NCI-H2171 treated with DMSO at 0.1 percent for 48 hours (cell line): ENCODE measurements around the gene ARHGAP32.
"Not testable (repeated sequence)": the region's sequence is repeated elsewhere in the genome, so short reads cannot be mapped to it uniquely, and the experiment has no call there.

Source experiments
- DNase-seq: peaks from one replicate; lab custom pipeline; 2025; lab: John Stamatoyannopoulos, UW

ARHGAP32 gene

DNA sequence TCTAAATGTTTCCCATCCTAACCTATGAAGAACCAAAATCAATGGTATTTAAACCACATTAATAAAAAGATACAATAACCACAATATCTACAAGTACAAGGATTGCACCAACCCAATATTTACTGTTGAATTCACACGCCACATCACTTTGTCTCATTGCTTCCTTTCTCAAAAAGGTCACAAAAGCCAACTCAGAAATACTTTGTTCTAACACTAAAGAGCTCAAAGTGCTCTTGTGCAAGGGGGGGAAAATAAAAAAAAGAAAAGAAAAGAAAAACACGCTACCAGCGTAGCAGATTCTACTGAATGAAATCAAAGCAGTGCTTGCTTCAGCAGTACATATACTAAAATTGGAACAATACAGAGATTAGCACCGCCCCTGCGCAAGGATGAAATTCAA is 10.5 kb upstream of the ARHGAP32 start:
- no peak for DNase-seq

- no peak for DNase-seq
Observed at GRCh38 chr11:129195682-129196081, 3.6 kb upstream of the ARHGAP32 start.

- no peak for DNase-seq
Observed at GRCh38 chr11:129191649-129192048, 476 bp downstream of the ARHGAP32 start.

- DNase-seq: no peak
Observed at GRCh38 chr11:129190087-129190486, 2.0 kb downstream of the ARHGAP32 start.

DNA sequence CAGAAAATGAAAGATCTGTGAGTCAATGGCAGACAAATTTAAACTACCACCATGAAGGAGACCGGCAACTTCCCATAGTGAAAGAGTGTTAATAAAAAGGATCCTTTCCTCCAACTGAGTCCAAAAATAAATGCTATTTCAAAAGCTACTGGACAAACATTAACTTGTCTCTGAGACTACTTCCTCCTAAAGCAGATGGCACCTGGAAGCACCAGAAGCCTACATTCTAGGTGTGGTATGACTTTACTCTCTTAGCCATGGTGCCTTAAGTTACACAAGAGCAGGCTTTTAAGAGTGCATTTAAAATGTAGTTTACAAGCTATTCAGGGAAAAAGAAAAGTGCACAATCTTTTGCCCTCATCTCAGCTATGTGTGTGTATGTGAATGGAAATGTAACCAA is 2.5 kb downstream of the ARHGAP32 start:
- no peak for DNase-seq

GRCh38 chr11:129185082-129185481 is 7.0 kb downstream of the ARHGAP32 start:
- not testable (repeated sequence) for DNase-seq

DNA sequence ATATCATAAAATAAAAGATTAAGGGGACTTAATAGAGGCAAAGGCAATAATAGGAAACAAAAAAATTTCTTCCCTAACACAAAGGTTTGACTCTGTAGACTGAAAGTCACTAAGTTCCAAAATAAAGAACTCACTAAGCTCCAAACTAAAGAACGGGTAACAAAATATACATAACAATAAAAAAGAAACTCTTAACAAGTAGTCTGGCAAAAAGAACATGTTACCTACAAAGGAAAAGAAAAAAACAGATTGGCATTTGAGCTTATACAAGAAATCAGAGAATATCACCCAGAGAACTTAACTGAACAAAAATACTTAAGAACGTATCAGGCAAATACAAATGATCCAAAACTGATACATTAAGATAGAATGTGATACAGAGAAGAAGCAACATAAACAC is 7.5 kb downstream of the ARHGAP32 start:
- DNase-seq: no peak

- no peak for DNase-seq
Observed at GRCh38 chr11:129167315-129167714, 24.8 kb downstream of the ARHGAP32 start.

GRCh38 chr11:129163714-129164164 is 28.4 kb downstream of the ARHGAP32 start:
- peak; percentile 13 for DNase-seq

DNA sequence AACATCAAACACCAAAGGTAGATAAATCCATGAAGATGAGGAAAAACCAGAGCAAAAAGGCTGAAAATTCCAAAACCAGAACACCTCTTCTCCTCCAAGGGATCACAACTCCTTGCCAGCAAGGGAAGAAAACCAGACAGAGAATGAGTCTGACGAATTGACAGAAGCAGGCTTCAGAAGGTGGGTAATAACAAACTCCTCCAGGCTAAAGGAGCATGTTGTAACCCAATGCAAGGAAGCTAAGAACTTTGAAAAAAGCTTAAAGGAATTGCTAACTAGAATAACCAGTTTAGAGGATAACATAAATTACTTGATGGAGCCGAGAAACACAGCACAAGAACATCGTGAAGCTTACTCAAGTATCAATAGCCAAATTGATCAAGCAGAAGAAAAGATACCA is 35.0 kb downstream of the ARHGAP32 start:
- DNase-seq: not testable (repeated sequence)

DNA sequence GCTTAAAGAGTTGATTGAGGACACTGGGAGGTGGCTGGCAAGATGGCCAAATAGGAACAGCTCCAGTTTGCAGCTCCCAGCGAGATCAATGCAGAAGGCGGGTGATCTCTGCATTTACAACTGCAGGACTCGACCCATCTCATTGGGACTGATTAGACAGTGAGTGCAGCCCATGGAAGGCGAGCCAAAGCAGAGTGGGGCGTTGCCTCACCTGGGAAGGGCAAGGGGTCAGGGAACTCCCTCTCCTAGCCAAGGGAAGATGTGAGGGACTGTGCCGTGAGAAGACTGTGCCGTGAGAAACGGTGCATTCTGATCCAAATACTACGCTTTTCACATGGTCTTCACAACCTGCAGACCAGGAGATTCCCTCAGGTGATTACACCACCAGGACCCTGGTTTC is 36.4 kb downstream of the ARHGAP32 start:
- no peak for DNase-seq

- no peak for DNase-seq
Observed at GRCh38 chr11:129148487-129148886, 43.6 kb downstream of the ARHGAP32 start.

- DNase-seq: no peak
Observed at GRCh38 chr11:129146191-129146590, 45.9 kb downstream of the ARHGAP32 start.

- no peak for DNase-seq
Observed at GRCh38 chr11:129145276-129145675, 46.8 kb downstream of the ARHGAP32 start.

DNA sequence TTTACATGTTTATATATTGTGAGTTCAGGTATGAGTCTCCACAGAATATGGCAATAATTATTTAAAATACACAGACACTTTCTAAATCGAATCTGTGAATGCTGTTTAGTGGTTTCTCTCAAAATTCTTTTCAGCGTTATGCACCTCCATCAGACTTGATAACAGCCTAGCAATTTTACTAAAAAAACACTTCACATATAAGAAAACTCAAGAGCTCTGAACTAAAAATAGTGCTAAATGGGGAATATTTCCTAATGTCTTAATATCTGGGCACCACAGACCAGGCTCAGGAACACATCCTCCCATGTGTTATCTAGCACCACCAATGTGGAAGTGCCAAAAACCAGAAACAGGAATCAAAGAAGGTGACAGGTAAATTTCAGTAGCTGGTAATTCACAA is 47.9 kb downstream of the ARHGAP32 start:
- no peak for DNase-seq

DNA sequence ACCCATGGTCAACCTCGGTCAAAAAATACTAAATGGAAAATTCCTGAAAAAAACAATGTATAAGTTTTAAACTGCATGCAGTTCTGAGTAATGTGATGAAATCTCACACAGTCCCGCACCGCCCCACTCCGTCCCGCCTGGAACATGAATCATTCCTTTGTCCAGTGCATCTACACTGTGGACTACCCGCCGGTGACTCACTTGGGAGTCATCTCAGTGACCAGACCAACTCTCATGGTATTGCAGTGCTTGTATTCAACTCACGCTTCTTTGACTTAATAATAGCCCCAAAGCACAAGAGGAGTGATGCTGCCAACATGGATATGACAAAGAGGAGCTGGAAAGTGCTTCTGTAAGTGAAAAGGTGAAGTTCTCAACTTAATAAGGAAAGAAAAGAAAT is 48.8 kb downstream of the ARHGAP32 start:
- no peak for DNase-seq

- no peak for DNase-seq
Observed at GRCh38 chr11:129141748-129142523, 50.2 kb downstream of the ARHGAP32 start.

DNA sequence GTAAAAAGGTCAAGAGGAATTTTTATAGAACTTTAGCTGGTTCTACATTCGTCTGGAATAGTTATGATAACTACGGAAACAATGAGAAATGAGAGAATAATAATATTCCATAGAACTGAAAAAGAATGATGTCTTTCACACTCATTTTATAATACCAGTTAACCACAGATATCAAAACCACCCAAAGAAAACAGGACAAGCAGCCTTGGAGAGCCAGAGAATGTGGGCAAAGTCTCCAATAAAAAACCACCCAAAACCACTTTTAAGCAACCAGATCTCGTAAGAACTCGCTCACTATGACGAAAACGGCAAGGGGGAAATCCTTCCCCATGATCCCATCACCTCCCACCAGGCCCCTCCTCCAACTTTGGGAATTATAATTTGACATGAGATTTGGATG is 60.8 kb downstream of the ARHGAP32 start:
- no peak for DNase-seq

- not testable (repeated sequence) for DNase-seq
Observed at GRCh38 chr11:129128881-129129620, 63.1 kb downstream of the ARHGAP32 start.

DNA sequence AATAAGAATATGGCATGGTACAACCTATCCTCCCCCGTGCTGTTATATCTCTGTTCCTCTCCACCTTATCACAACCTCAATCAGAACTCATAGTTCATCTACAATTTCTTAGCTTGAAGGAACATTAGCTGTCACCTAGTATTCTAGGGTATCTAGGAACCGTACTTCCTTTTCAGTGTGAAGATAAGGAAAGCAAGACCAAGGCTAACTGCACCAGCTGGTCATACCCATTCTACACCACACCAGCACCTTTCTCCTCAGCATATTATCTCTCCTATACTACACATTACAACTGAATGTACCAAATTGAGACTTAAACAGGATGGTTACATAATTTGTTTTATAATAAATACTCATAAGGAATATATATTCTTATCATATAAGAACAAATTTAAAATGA is 73.1 kb downstream of the ARHGAP32 start:
- no peak for DNase-seq

- peak; percentile 63 for DNase-seq
Observed at GRCh38 chr11:129117595-129118350, 74.4 kb downstream of the ARHGAP32 start.
